IMR-90 (cell line): ENCODE results near the gene CD9. TPM values are rescaled to one million over a fixed set of nuclear protein-coding genes. Genes with fewer than 3 reads are reported as not detected.

Experiments used
- ATAC-seq: fragments of 200-7000 bp; cut with Tn5 transposase; 2 replicates; pipeline ENCODE4 v1.9.1; 2020; ENCODE audit warnings: low read depth, mild to moderate bottlenecking, moderate library complexity
- BruUV-seq: library from RNA; stranded (reverse); fragments of 400-500 nt; replicated peaks from 2 replicates; lab custom pipeline; 2021; lab: Mats Ljungman, UMichigan
- CTCF ChIA-PET: fragments of 300-600 bp; formaldehyde crosslinking; extraction: SDS; loops from one replicate; lab custom pipeline; 2021; ENCODE audit warnings: antibody characterized with exemption; lab: Yijun Ruan, JAX
- POLR2A ChIA-PET: fragments of 300-600 bp; sonication (Branson Sonifier 250); formaldehyde crosslinking; loops from one replicate; lab custom pipeline; 2022; ENCODE audit warnings: antibody characterized with exemption; ENCODE audit not compliant: unreplicated experiment; lab: Charles Lee
- DNase-seq: peaks from one replicate; pipeline ENCODE4 v3.0.0; 2013
- H2AFZ ChIP-seq: replicated peaks from 2 replicates; pipeline ENCODE3; 2013; ENCODE audit warnings: low read length, mild to moderate bottlenecking; ENCODE audit not compliant: poor library complexity
- H2AK5ac ChIP-seq: 2 replicates; pipeline ENCODE4 v1.6.1; 2013; ENCODE audit warnings: low read depth, low read length, inconsistent platforms
- H2AK9ac ChIP-seq: replicated peaks from 2 replicates; pipeline ENCODE3; 2013; ENCODE audit warnings: mild to moderate bottlenecking, low read depth, low read length, moderate library complexity; ENCODE audit not compliant: poor library complexity
- H2BK120ac ChIP-seq: 2 replicates; pipeline ENCODE4 v1.6.1; 2013; ENCODE audit warnings: low read depth, low read length, inconsistent platforms
- H2BK15ac ChIP-seq: 3 replicates; pipeline ENCODE4 v1.6.1; 2013; ENCODE audit warnings: low read depth, low read length, inconsistent platforms
- H2BK20ac ChIP-seq: 2 replicates; pipeline ENCODE4 v1.6.1; 2013; ENCODE audit warnings: low read depth, mild to moderate bottlenecking, inconsistent platforms, low read length, moderate library complexity
- H2BK5ac ChIP-seq: 2 replicates; pipeline ENCODE4 v1.6.1; 2013; ENCODE audit warnings: mild to moderate bottlenecking, low read depth, low read length, inconsistent platforms; ENCODE audit not compliant: poor library complexity, severe bottlenecking
- H3K14ac ChIP-seq: replicated peaks from 2 replicates; pipeline ENCODE4 v1.6.1; 2013; ENCODE audit warnings: low read depth, low read length, inconsistent platforms
- H3K18ac ChIP-seq: 2 replicates; pipeline ENCODE4 v1.6.1; 2013; ENCODE audit warnings: low read depth, low read length, control low read depth
- H3K23ac ChIP-seq: 2 replicates; pipeline ENCODE4 v1.6.1; 2013; ENCODE audit warnings: low read depth, low read length, inconsistent platforms
- H3K27ac ChIP-seq: 2 replicates; pipeline ENCODE4 v1.5.1; 2013; ENCODE audit warnings: mild to moderate bottlenecking, control low read depth, low read length; ENCODE audit not compliant: insufficient read depth
- H3K27me3 ChIP-seq: 2 replicates; pipeline ENCODE4 v1.6.1; 2013; ENCODE audit warnings: low read length; ENCODE audit not compliant: control insufficient read depth, insufficient read depth
- H3K36me3 ChIP-seq: 2 replicates; pipeline ENCODE4 v1.6.1; 2013; ENCODE audit warnings: low read length, mixed read lengths; ENCODE audit not compliant: control insufficient read depth, insufficient read depth
- H3K4ac ChIP-seq: 2 replicates; pipeline ENCODE4 v1.6.1; 2013; ENCODE audit warnings: low read depth, low read length, inconsistent platforms
- H3K4me1 ChIP-seq: 2 replicates; pipeline ENCODE4 v1.6.1; 2013; ENCODE audit warnings: low read length, mixed read lengths; ENCODE audit not compliant: control insufficient read depth, insufficient read depth
- H3K4me2 ChIP-seq: 2 replicates; pipeline ENCODE4 v1.6.1; 2013; ENCODE audit warnings: low read depth, mild to moderate bottlenecking, control low read depth, low read length, moderate library complexity
- H3K4me3 ChIP-seq: 2 replicates; pipeline ENCODE4 v1.5.1; 2013; ENCODE audit warnings: low read depth, mild to moderate bottlenecking, control low read depth, low read length, moderate library complexity; ENCODE audit not compliant: insufficient read depth
- H3K56ac ChIP-seq: 2 replicates; pipeline ENCODE4 v1.6.1; 2013; ENCODE audit warnings: low read length, inconsistent platforms; ENCODE audit not compliant: insufficient read depth; ENCODE audit errors: extremely low read depth
- H3K79me1 ChIP-seq, 2 experiments: 2 replicates each; pipeline ENCODE4 v1.6.1; 2013; ENCODE audit warnings: low read length in 2 of 2, inconsistent platforms in 1 of 2, low read depth in 1 of 2
- H3K9ac ChIP-seq: 2 replicates; pipeline ENCODE4 v1.6.1; 2013; ENCODE audit warnings: low read depth, low read length, control low read depth
- H3K9me1 ChIP-seq: 2 replicates; pipeline ENCODE4 v1.6.1; 2013; ENCODE audit warnings: low read length, inconsistent platforms; ENCODE audit not compliant: insufficient read depth
- H3K9me3 ChIP-seq: 2 replicates; pipeline ENCODE4 v1.6.1; 2013; ENCODE audit warnings: low read length; ENCODE audit not compliant: control insufficient read depth, insufficient read depth
- H4K20me1 ChIP-seq: 2 replicates; pipeline ENCODE4 v1.6.1; 2013; ENCODE audit warnings: low read length, inconsistent platforms; ENCODE audit not compliant: insufficient read depth
- H4K5ac ChIP-seq: 2 replicates; pipeline ENCODE4 v1.6.1; 2013; ENCODE audit warnings: mild to moderate bottlenecking, low read depth, low read length, control low read depth
- H4K8ac ChIP-seq, 2 experiments: 2 replicates each; pipeline ENCODE4 v1.6.1; 2013; ENCODE audit warnings: low read depth in 2 of 2, low read length in 2 of 2, control low read depth in 1 of 2, inconsistent platforms in 1 of 2
- H4K91ac ChIP-seq: 2 replicates; pipeline ENCODE4 v1.6.1; 2013; ENCODE audit warnings: low read depth, low read length, inconsistent platforms; ENCODE audit not compliant: insufficient read depth
- BHLHE40 ChIP-seq: fragments of 150-350 bp; IDR thresholded peaks from 2 replicates; pipeline ENCODE4 v1.6.1; 2016; ENCODE audit warnings: mild to moderate bottlenecking, low read depth, low read length
- CEBPB ChIP-seq: IDR thresholded peaks from 2 replicates; pipeline ENCODE4 v1.6.1; 2012; ENCODE audit warnings: low read depth, low read length, improper control_type of control experiment
- CHD1 ChIP-seq: IDR thresholded peaks from 2 replicates; pipeline ENCODE4 v1.6.1; 2012; ENCODE audit warnings: low read depth, low read length, improper control_type of control experiment
- FOS ChIP-seq: fragments of 150-350 bp; IDR thresholded peaks from 2 replicates; pipeline ENCODE4 v1.6.1; 2016; ENCODE audit warnings: low read depth, low read length
- MAFK ChIP-seq: IDR thresholded peaks from 2 replicates; pipeline ENCODE4 v1.6.1; 2012; ENCODE audit warnings: low read depth, low read length, improper control_type of control experiment
- MXI1 ChIP-seq: IDR thresholded peaks from 2 replicates; pipeline ENCODE4 v1.6.1; 2012; ENCODE audit warnings: low read depth, mild to moderate bottlenecking, low read length, moderate library complexity, borderline replicate concordance
- NFE2L2 ChIP-seq: fragments of 150-350 bp; IDR thresholded peaks from 2 replicates; pipeline ENCODE4 v1.6.1; 2016; ENCODE audit warnings: low read depth, mild to moderate bottlenecking, low read length
- POLR2A ChIP-seq: IDR thresholded peaks from 2 replicates; pipeline ENCODE4 v1.6.1; 2012; ENCODE audit warnings: mild to moderate bottlenecking, low read depth, low read length
- RAD21 ChIP-seq: IDR thresholded peaks from 2 replicates; pipeline ENCODE4 v1.6.1; 2012; ENCODE audit warnings: low read length, improper control_type of control experiment
- RCOR1 ChIP-seq: IDR thresholded peaks from 2 replicates; pipeline ENCODE4 v1.6.1; 2012; ENCODE audit warnings: mild to moderate bottlenecking, low read length, improper control_type of control experiment; ENCODE audit not compliant: insufficient replicate concordance
- RFX5 ChIP-seq: IDR thresholded peaks from 2 replicates; pipeline ENCODE4 v1.8.0; 2012; ENCODE audit warnings: low read depth, mild to moderate bottlenecking, low read length, moderate library complexity
- SMC3 ChIP-seq: fragments of 150-350 bp; IDR thresholded peaks from 2 replicates; pipeline ENCODE4 v1.6.1; 2016; ENCODE audit warnings: low read depth, mild to moderate bottlenecking, antibody characterized with exemption, low read length, moderate library complexity
- WGBS, 2 experiments: methylation state at CpG; one replicate each; pipeline versions ENCODE4 v1.1.5 to v1.1.7; 2013; ENCODE audit warnings: missing lambda C conversion rate in 2 of 2; ENCODE audit not compliant: insufficient read length in 1 of 2; ENCODE audit errors: extremely low coverage in 2 of 2; 5-methylcytosine and 5-hydroxymethylcytosine counted together
- dilution Hi-C: fragments of 300-500 bp; cut with HindIII; formaldehyde crosslinking; loops from one replicate; pipeline ENCODE4 v1.14.3; 2018; ENCODE audit warnings: low sequenced_read_pairs; ENCODE audit not compliant: unreplicated experiment
- in situ Hi-C: fragments of 300-500 bp; cut with MboI; formaldehyde crosslinking; loops from 3 replicates; pipeline ENCODE4 v1.14.3; 2019; ENCODE audit warnings: low sequenced_read_pairs, inconsistent platforms, mixed read lengths
- intact Hi-C: fragments of 100-400 bp; cut with micrococcal nuclease; formaldehyde crosslinking; loops from 2 replicates; pipeline ENCODE4 v1.10.0; 2022
- polyA plus RNA-seq, 3 experiments: library from polyadenylated mRNA; depleted of rRNA; stranded (reverse); fragments of >200 nt; gene quantifications; 2 replicates each; pipeline ENCODE4 v1.2.3, GENCODE V29; 2012; ENCODE audit warnings: low replicate concordance in 1 of 3
- total RNA-seq: library from RNA; depleted of rRNA; stranded (reverse); fragments of >200 nt; gene quantifications from 2 replicates; pipeline ENCODE4 v1.2.3, GENCODE V29; 2012
- TF ChIP-seq, protein P1 (sequence below): fragments of 150-350 bp; IDR thresholded peaks from 2 replicates; pipeline ENCODE4 v1.6.1; 2017; ENCODE audit warnings: mild to moderate bottlenecking, antibody characterized with exemption, low read length, low read depth
- TF ChIP-seq, protein P2 (sequence below): fragments of 150-350 bp; IDR thresholded peaks from 2 replicates; pipeline ENCODE4 v1.6.1; 2016; ENCODE audit warnings: low read depth, mild to moderate bottlenecking, low read length, moderate library complexity, borderline replicate concordance

Gene CD9
- total and polyA plus RNA-seq, 2 of the 4 experiments (the other 2 are of a cell fraction) = 48.8 to 70.9 TPM

DNA sequence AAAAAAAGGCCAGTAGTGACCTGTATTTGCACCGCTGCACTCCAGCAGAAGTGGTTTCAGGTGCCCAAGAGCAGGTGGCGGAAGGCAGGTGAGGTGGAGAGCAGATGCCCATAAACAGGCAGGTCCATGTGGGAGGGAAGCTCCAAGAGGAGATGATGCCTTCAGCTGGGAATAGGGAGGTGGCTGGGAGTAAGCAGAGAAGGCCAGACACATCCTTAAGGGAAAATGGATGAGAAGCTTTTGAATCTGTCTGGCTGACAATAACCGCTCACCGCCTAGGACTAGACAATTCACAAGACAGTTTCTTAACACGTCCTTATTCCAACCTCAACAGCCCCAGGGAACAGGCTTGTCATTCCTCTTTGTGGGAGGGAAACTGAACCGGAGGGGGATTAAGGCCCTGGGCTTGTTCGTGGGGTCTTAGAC lies 66.4 kb downstream of the CD9 start:
- Histone ChIP-seq H3K18ac (no peak overlapping the region), H2BK20ac (no peak overlapping the region), H3K27me3 (peaks cover 4% of the 10 kb centered on the region; the same call in 1 of the 2 replicates), H3K27ac (no peak overlapping the region), H4K8ac (no peak overlapping the region), H2AFZ (peak overlapping the region; percentile 3), H3K4me2 (no peak overlapping the region), H2AK9ac (peak overlapping the region; percentile 12), H3K14ac (no peak overlapping the region), H3K9me3 (no peaks in the 10 kb centered on the region), H3K9ac (no peak overlapping the region), H2BK15ac (no peak overlapping the region), H3K4ac (peak overlapping the region; percentile 22; the same call in 1 of the 2 replicates), H3K36me3 (no peaks in the 10 kb centered on the region), H4K91ac (no peak overlapping the region), H4K20me1 (no peaks in the 10 kb centered on the region), H3K23ac (no peak overlapping the region), H3K56ac (no peak overlapping the region), H3K79me1 (no peaks in the 10 kb centered on the region), H3K4me1 (peaks cover 15% of the 10 kb centered on the region), H3K9me1 (peaks cover 6% of the 10 kb centered on the region; the same call in 1 of the 2 replicates), H2BK120ac (no peak overlapping the region), H2BK5ac (no peak overlapping the region), H2AK5ac (peak overlapping the region; percentile 7; the same call in 1 of the 2 replicates), H4K5ac (no peak overlapping the region), H3K4me3 (no peak overlapping the region)
- TF ChIP-seq, protein P1, sequence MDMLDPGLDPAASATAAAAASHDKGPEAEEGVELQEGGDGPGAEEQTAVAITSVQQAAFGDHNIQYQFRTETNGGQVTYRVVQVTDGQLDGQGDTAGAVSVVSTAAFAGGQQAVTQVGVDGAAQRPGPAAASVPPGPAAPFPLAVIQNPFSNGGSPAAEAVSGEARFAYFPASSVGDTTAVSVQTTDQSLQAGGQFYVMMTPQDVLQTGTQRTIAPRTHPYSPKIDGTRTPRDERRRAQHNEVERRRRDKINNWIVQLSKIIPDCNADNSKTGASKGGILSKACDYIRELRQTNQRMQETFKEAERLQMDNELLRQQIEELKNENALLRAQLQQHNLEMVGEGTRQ = no peak
- TF ChIP-seq CHD1 (no peak), BHLHE40 (no peak), RAD21 (no peak), POLR2A (no peak), RCOR1 (no peak), MXI1 (no peak), CEBPB (no peak), RFX5 (no peak), FOS (no peak), NFE2L2 (no peak), SMC3 (no peak), MAFK (no peak)
- TF ChIP-seq, protein P2, sequence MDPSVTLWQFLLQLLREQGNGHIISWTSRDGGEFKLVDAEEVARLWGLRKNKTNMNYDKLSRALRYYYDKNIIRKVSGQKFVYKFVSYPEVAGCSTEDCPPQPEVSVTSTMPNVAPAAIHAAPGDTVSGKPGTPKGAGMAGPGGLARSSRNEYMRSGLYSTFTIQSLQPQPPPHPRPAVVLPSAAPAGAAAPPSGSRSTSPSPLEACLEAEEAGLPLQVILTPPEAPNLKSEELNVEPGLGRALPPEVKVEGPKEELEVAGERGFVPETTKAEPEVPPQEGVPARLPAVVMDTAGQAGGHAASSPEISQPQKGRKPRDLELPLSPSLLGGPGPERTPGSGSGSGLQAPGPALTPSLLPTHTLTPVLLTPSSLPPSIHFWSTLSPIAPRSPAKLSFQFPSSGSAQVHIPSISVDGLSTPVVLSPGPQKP = no peak
- no TSS peak for BruUV-seq
- ChIA-PET CTCF (interaction anchor here (1.3 kb wide), 1 partner anchor 71 kb away, joined by 8 read pairs; no protein-coding TSS in a partner anchor), POLR2A (no interaction called here)
- ATAC-seq (no peak), DNase-seq (no peak)
- in situ Hi-C loops (no loop called here), dilution Hi-C loops (no loop called here), intact Hi-C loops (loop anchor here (2.0 kb wide), 1 partner anchor 36 kb away; no protein-coding TSS in a partner anchor)
- WGBS, 2 experiments = no CpG with 5 or more reads among the region's 7 CpGs
